GM12878 (cell line): ENCODE results near the gene ACTR8. TPM values are rescaled to one million over a fixed set of nuclear protein-coding genes. Genes with fewer than 3 reads are reported as not detected.

Source experiments
- ATF2 ChIP-seq: IDR thresholded peaks from 2 replicates; pipeline ENCODE4 v1.6.1; 2012; ENCODE audit warnings: low read length, inconsistent platforms
- E2F4 ChIP-seq: IDR thresholded peaks from 2 replicates; pipeline ENCODE4 v1.6.1; 2012; ENCODE audit warnings: low read depth, low read length, improper control_type of control experiment
- EP300 ChIP-seq, 2 experiments: fragments of 150-350 bp in 1 of 2; IDR thresholded peaks; 2 replicates each; pipeline ENCODE4 v1.6.1; 2011 to 2012; ENCODE audit warnings: low read depth in 2 of 2, low read length in 2 of 2, borderline replicate concordance in 1 of 2, improper control_type of control experiment in 1 of 2, inconsistent platforms in 1 of 2; ENCODE audit not compliant: control insufficient read depth in 1 of 2
- KDM1A ChIP-seq: fragments of 200-600 bp; sonication (generic); IDR thresholded peaks from 2 replicates; pipeline ENCODE4 v1.6.1; 2016; ENCODE audit warnings: borderline replicate concordance
- PBX3 ChIP-seq: IDR thresholded peaks from 2 replicates; pipeline ENCODE4 v1.6.1; 2011; ENCODE audit warnings: mild to moderate bottlenecking, low read depth, low read length, moderate library complexity; ENCODE audit not compliant: insufficient replicate concordance
- POU2F2 ChIP-seq: IDR thresholded peaks from 3 replicates; pipeline ENCODE4 v1.6.1; 2011; ENCODE audit warnings: low read depth, mild to moderate bottlenecking, low read length, borderline replicate concordance
- RBBP5 ChIP-seq: fragments of 200-600 bp; sonication (generic); conservative IDR thresholded peaks from 2 replicates; pipeline ENCODE4 v1.6.1; 2016
- RELB ChIP-seq: fragments of 450-650 bp; IDR thresholded peaks from 2 replicates; pipeline ENCODE4 v1.6.1; 2017; ENCODE audit warnings: low read depth, mild to moderate bottlenecking, moderate library complexity
- RFX5 ChIP-seq: IDR thresholded peaks from 2 replicates; pipeline ENCODE4 v1.6.1; 2011; ENCODE audit warnings: low read depth, low read length, improper control_type of control experiment
- RUNX3 ChIP-seq: IDR thresholded peaks from 2 replicates; pipeline ENCODE4 v1.6.1; 2012; ENCODE audit warnings: low read length, inconsistent platforms
- SIN3A ChIP-seq: IDR thresholded peaks from 2 replicates; pipeline ENCODE4 v1.6.1; 2012; ENCODE audit warnings: low read depth, low read length, improper control_type of control experiment
- TBL1XR1 ChIP-seq: IDR thresholded peaks from 2 replicates; pipeline ENCODE4 v1.6.1; 2012; ENCODE audit warnings: low read depth, low read length, improper control_type of control experiment
- USF2 ChIP-seq: IDR thresholded peaks from 2 replicates; pipeline ENCODE4 v1.6.1; 2011; ENCODE audit warnings: low read depth, low read length, improper control_type of control experiment, borderline replicate concordance
- ZNF24 ChIP-seq: fragments of 450-650 bp; IDR thresholded peaks from 2 replicates; pipeline ENCODE4 v1.6.1; 2017; ENCODE audit warnings: antibody characterized with exemption, mild to moderate bottlenecking
- ZNF687 ChIP-seq: fragments of 450-650 bp; IDR thresholded peaks from 2 replicates; pipeline ENCODE4 v1.6.1; 2017; ENCODE audit warnings: mild to moderate bottlenecking, moderate library complexity
- polyA plus RNA-seq, 11 experiments: library from polyadenylated mRNA; depleted of rRNA in 4 of 11; unstranded in 6 of 11; stranded (reverse) in 5 of 11; fragments of >200 nt; fragmentation: Nextera tagmentation in 4 of 11; fragmentation: Illumina TruSeq in 1 of 11; extraction: Ambion mirVana in 4 of 11; extraction: Trizol in 1 of 11; gene quantifications; 1 replicate in 1 of 11; 2 replicates in 10 of 11; pipeline versions ENCODE4 v1.2.1 to v1.2.3, GENCODE V29; 2011 to 2016; ENCODE audit warnings: inconsistent platforms in 2 of 11, missing spikeins in 2 of 11, low read depth in 1 of 11
- total RNA-seq, 4 experiments: library from RNA; depleted of rRNA in 3 of 4; stranded (reverse); fragments of >200 nt in 3 of 4; fragmentation: Illumina TruSeq in 1 of 4; extraction: Trizol in 1 of 4; gene quantifications; 2 replicates each; pipeline versions ENCODE4 v1.2.1 to v1.2.3, GENCODE V29; 2013 to 2021

ACTR8 gene
- total and polyA plus RNA-seq, 10 of the 15 experiments (the other 5 are each of a cell fraction or from before 2014, with no cell fraction given): 5.3 to 35.7 (median 26.4) TPM

GRCh38 chr3:53881691-53882593, at the start of gene ACTR8 (continued):
- peak; percentile 31; the same call in 1 of the 2 replicates for TF ChIP-seq RELB
- no peak for TF ChIP-seq PBX3
- peak; percentile 58; the same call in 1 of the 2 replicates for TF ChIP-seq ZNF687
- TF ChIP-seq RUNX3: 0 out of 2 replicates have a peak, but pooled peaks have one; percentile 17
- no peak for TF ChIP-seq E2F4
- no peak for TF ChIP-seq RBBP5
- no peak for TF ChIP-seq EP300 (IDR thresholded peaks at IDR 0.05; ENCODE audit: borderline replicate concordance in 1 of 2, control insufficient read depth in 1 of 2, low read depth in 2 of 2, low read length in 2 of 2)
- TF ChIP-seq ZNF24: no peak; the same call in 1 of the 2 replicates
- TF ChIP-seq KDM1A: no peak
- TF ChIP-seq RFX5: no peak
- TF ChIP-seq POU2F2: no peak; the same call in 2 of the 3 replicates
- no peak for TF ChIP-seq ATF2
- TF ChIP-seq SIN3A: peak; percentile 82; the same call in 1 of the 2 replicates
- 0 out of 2 replicates have a peak, but pooled peaks have one; percentile 18 for TF ChIP-seq TBL1XR1
- no peak for TF ChIP-seq USF2
